Measurements from ENCODE around the gene WDR45B.

The WDR45B gene

DNA sequence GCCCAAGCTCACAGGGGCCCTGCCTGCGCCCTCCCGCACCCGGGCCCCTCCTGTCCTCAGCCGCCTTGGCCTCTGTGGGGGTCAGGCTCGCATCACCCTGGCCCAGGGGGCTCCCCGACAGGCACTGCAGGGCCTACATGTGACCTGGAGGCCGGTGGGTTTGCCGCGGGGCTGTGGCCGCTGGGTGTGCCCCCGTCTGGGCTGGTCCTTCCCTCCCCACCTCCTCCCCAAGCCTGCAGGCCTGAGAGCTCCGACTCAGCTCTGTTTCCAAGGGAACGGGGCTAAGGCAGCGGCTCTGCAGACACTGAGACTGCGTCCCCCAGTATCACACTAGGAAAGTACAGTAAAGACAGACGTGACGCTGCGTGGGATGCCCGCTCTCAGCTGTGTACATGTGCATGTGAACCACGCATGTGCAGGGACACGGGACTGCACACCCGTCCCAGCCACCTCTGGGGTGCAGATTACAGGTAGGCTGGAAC is 16.5 kb upstream of the WDR45B start:
- Histone ChIP-seq H2AFZ (ENCODE audit: low read length, unreplicated experiment) (no peak overlapping the region), H3K36me3 (ENCODE audit: insufficient read depth, low read length) (no peaks in the 10 kb centered on the region)

GRCh38 chr17:82664276-82664575 is 16.0 kb upstream of the WDR45B start:
- Histone ChIP-seq H3K4me1 (ENCODE audit: control insufficient read depth, insufficient read depth, low read length, unreplicated experiment) (no peaks in the 10 kb centered on the region), H3K27ac (ENCODE audit: low read depth, low read length) (no peak overlapping the region), H3K4me3 (ENCODE audit: low read depth, low read length) (no peak overlapping the region), H3K27me3 (ENCODE audit: insufficient read depth, low read length) (no peaks in the 10 kb centered on the region), H3K36me3 (ENCODE audit: insufficient read depth, low read length) (0 out of 2 replicates have a peak, but pooled peaks cover 3% of the 10 kb centered on the region), H2AFZ (ENCODE audit: low read length, unreplicated experiment) (no peak overlapping the region), H3K79me2 (ENCODE audit: control insufficient read depth, insufficient read depth, low read length, unreplicated experiment) (no peaks in the 10 kb centered on the region)

More for the DNA sequence above, 16.5 kb upstream of the WDR45B start:
- Histone ChIP-seq H3K4me1 (ENCODE audit: control insufficient read depth, insufficient read depth, low read length, unreplicated experiment) (no peaks in the 10 kb centered on the region), H3K79me2 (ENCODE audit: control insufficient read depth, insufficient read depth, low read length, unreplicated experiment) (no peaks in the 10 kb centered on the region), H3K27ac (ENCODE audit: low read depth, low read length) (no peak overlapping the region), H3K27me3 (ENCODE audit: insufficient read depth, low read length) (no peaks in the 10 kb centered on the region), H3K4me3 (ENCODE audit: low read depth, low read length) (no peak overlapping the region)

GRCh38 chr17:82663381-82664275 is 15.4 kb upstream of the WDR45B start:
- Histone ChIP-seq H3K4me1 (ENCODE audit: control insufficient read depth, insufficient read depth, low read length, unreplicated experiment) (no peaks in the 10 kb centered on the region), H3K27ac (ENCODE audit: low read depth, low read length) (no peak overlapping the region), H2AFZ (ENCODE audit: low read length, unreplicated experiment) (no peak overlapping the region), H3K27me3 (ENCODE audit: insufficient read depth, low read length) (no peaks in the 10 kb centered on the region), H3K36me3 (ENCODE audit: insufficient read depth, low read length) (0 out of 2 replicates have a peak, but pooled peaks cover 3% of the 10 kb centered on the region), H3K79me2 (ENCODE audit: control insufficient read depth, insufficient read depth, low read length, unreplicated experiment) (no peaks in the 10 kb centered on the region), H3K4me3 (ENCODE audit: low read depth, low read length) (no peak overlapping the region)

DNA sequence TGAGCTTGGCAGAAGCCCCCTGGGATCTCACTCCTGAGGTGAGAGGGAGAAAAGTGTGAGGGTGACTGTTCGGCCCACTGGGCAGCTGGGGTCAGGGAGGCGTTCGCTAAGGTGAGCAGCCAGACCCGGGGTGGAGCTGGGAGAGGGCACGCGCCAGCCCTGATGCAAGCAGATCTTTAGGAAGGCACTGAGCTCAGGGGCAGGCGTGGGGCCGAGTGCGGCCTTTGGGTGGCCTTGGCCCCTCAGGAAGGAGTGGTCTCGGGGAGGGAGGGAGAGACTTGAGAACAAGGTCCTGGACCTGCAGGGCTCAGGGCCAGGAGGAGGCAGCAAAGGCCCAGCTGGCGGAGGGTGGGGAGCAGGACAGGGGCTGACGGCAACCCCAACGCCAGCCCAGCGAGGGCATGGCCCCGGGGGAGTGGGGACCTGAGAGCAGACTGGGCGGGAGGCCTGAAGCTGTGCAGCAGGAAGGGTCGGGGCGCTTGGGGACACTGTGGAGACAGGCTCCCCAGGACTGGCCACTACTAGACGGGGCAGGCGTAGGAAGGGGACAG is 14.5 kb upstream of the WDR45B start:
- no peak overlapping the region for H3K4me3 ChIP-seq (ENCODE audit: low read depth, low read length)
- no peaks in the 10 kb centered on the region for H3K27me3 ChIP-seq (ENCODE audit: insufficient read depth, low read length)
- no peak overlapping the region for H2AFZ ChIP-seq (ENCODE audit: low read length, unreplicated experiment)
- 0 out of 2 replicates have a peak, but pooled peaks cover 3% of the 10 kb centered on the region for H3K36me3 ChIP-seq (ENCODE audit: insufficient read depth, low read length)
- H3K4me1 ChIP-seq (ENCODE audit: control insufficient read depth, insufficient read depth, low read length, unreplicated experiment): no peaks in the 10 kb centered on the region
- no peak overlapping the region for H3K27ac ChIP-seq (ENCODE audit: low read depth, low read length)
- no peaks in the 10 kb centered on the region for H3K79me2 ChIP-seq (ENCODE audit: control insufficient read depth, insufficient read depth, low read length, unreplicated experiment)

DNA sequence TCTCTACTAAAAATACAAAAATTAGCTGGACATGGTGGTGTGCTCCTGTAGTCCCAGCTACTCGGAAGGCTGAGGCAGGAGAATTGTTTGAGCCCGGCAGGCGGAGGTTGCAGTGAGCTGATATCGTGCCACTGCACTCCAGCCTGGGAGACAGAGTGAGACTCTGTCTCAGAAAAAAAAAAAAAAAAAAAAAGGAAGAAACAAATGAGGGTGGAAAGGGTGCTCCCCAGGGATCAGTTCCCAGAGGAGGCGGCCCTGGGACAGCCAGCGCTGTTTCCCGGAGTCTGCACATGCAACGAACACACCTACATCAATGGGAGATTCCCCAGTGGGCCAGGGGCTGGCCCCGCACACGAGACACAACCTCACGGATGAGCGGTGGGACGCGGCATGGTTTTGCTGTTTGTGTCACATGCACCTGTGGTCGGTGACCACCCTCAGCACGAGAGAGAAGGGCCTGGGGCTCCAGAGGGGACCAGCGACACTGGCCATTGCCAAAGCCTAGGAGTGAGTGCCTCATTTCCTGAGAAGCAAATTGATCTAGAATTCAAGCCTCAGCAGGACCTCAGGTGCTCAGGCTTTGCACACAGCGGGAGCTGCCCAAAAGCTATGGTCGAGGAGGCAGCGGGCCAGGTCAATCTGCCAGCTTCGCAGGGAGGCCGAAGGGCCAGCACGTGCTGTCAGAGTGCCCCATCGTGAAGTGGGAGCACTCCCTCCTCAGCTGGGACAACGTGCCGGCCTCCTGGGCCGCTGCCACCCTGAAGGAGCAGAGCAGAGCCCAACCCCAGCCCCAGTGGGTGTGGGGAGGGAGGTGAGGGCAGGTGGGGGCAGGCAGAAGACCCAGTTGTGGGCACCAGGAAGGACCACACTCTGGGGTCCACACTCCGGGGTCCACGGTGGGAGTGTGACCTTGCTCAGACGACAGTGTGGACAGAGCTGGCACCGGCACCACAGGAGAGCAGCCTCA is 13.8 kb upstream of the WDR45B start:
- no peaks in the 10 kb centered on the region for H3K79me2 ChIP-seq (ENCODE audit: control insufficient read depth, insufficient read depth, low read length, unreplicated experiment)
- no peak overlapping the region for H2AFZ ChIP-seq (ENCODE audit: low read length, unreplicated experiment)
- H3K27me3 ChIP-seq (ENCODE audit: insufficient read depth, low read length): no peaks in the 10 kb centered on the region
- H3K4me1 ChIP-seq (ENCODE audit: control insufficient read depth, insufficient read depth, low read length, unreplicated experiment): no peaks in the 10 kb centered on the region
- H3K27ac ChIP-seq (ENCODE audit: low read depth, low read length): no peak overlapping the region
- H3K4me3 ChIP-seq (ENCODE audit: low read depth, low read length): no peak overlapping the region
- 0 out of 2 replicates have a peak, but pooled peaks cover 3% of the 10 kb centered on the region for H3K36me3 ChIP-seq (ENCODE audit: insufficient read depth, low read length)

GRCh38 chr17:82659886-82660285 is 11.6 kb upstream of the WDR45B start:
- H2AFZ ChIP-seq (ENCODE audit: low read length, unreplicated experiment): no peak overlapping the region
- H3K36me3 ChIP-seq (ENCODE audit: insufficient read depth, low read length): 0 out of 2 replicates have a peak, but pooled peaks cover 3% of the 10 kb centered on the region
- H3K27me3 ChIP-seq (ENCODE audit: insufficient read depth, low read length): no peaks in the 10 kb centered on the region
- H3K27ac ChIP-seq (ENCODE audit: low read depth, low read length): no peak overlapping the region
- H3K79me2 ChIP-seq (ENCODE audit: control insufficient read depth, insufficient read depth, low read length, unreplicated experiment): no peaks in the 10 kb centered on the region
- no peak overlapping the region for H3K4me3 ChIP-seq (ENCODE audit: low read depth, low read length)
- no peaks in the 10 kb centered on the region for H3K4me1 ChIP-seq (ENCODE audit: control insufficient read depth, insufficient read depth, low read length, unreplicated experiment)

- no peak overlapping the region for H3K27ac ChIP-seq (ENCODE audit: low read depth, low read length)
- H3K4me1 ChIP-seq (ENCODE audit: control insufficient read depth, insufficient read depth, low read length, unreplicated experiment): no peaks in the 10 kb centered on the region
- no peaks in the 10 kb centered on the region for H3K27me3 ChIP-seq (ENCODE audit: insufficient read depth, low read length)
- no peak overlapping the region for H2AFZ ChIP-seq (ENCODE audit: low read length, unreplicated experiment)
- no peaks in the 10 kb centered on the region for H3K79me2 ChIP-seq (ENCODE audit: control insufficient read depth, insufficient read depth, low read length, unreplicated experiment)
- H3K4me3 ChIP-seq (ENCODE audit: low read depth, low read length): no peak overlapping the region
- 0 out of 2 replicates have a peak, but pooled peaks cover 3% of the 10 kb centered on the region for H3K36me3 ChIP-seq (ENCODE audit: insufficient read depth, low read length)
Observed at GRCh38 chr17:82658796-82659452, 10.7 kb upstream of the WDR45B start.

DNA sequence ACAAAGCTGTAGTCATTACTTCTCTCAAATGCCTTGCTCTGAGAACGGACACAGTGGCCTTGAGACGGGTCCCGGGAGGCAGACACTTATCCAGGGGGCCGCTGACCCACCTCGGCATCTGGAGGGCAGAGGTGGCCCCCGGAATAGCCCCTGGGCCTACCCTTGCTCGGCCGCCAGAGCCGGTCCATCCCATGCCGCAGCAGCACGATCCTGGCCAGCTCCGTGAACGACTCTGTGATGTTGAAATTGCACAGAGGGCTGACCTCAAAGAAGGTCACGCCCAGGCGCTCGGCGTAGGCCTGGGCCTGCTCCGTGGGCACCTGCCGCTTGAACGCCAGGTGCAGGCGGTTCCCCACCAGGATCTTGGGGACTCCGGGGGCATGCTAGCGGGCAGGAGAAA is 10.1 kb upstream of the WDR45B start:
- no peaks in the 10 kb centered on the region for H3K79me2 ChIP-seq (ENCODE audit: control insufficient read depth, insufficient read depth, low read length, unreplicated experiment)
- H3K4me1 ChIP-seq (ENCODE audit: control insufficient read depth, insufficient read depth, low read length, unreplicated experiment): no peaks in the 10 kb centered on the region
- H3K27ac ChIP-seq (ENCODE audit: low read depth, low read length): no peak overlapping the region
- H2AFZ ChIP-seq (ENCODE audit: low read length, unreplicated experiment): no peak overlapping the region
- H3K27me3 ChIP-seq (ENCODE audit: insufficient read depth, low read length): no peaks in the 10 kb centered on the region
- no peak overlapping the region for H3K4me3 ChIP-seq (ENCODE audit: low read depth, low read length)
- 0 out of 2 replicates have a peak, but pooled peaks cover 3% of the 10 kb centered on the region for H3K36me3 ChIP-seq (ENCODE audit: insufficient read depth, low read length)

DNA sequence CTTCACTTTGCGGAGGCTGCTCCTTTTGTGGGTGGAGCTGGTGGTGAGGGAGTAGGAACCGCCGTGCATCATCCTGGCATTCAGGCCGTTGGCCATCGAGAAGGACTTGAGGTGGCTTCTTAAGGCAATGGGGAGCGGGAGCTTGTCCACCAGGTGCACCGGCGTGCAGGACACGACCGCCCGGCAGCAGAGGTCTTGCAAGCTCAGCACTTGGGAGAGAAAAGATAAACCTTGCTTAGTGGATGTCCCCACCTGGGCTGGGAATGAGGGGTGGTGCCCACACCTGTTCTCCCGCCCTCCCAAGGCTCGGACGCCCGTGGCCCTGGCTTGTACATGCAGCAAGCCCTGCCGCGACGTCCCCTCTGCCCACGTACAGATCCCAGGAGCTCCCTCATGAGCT is 9.7 kb upstream of the WDR45B start:
- H3K27ac ChIP-seq (ENCODE audit: low read depth, low read length): no peak overlapping the region
- no peaks in the 10 kb centered on the region for H3K4me1 ChIP-seq (ENCODE audit: control insufficient read depth, insufficient read depth, low read length, unreplicated experiment)
- 0 out of 2 replicates have a peak, but pooled peaks cover 3% of the 10 kb centered on the region for H3K36me3 ChIP-seq (ENCODE audit: insufficient read depth, low read length)
- no peaks in the 10 kb centered on the region for H3K27me3 ChIP-seq (ENCODE audit: insufficient read depth, low read length)
- no peak overlapping the region for H2AFZ ChIP-seq (ENCODE audit: low read length, unreplicated experiment)
- no peaks in the 10 kb centered on the region for H3K79me2 ChIP-seq (ENCODE audit: control insufficient read depth, insufficient read depth, low read length, unreplicated experiment)
- H3K4me3 ChIP-seq (ENCODE audit: low read depth, low read length): no peak overlapping the region

- Histone ChIP-seq H3K4me3 (ENCODE audit: low read depth, low read length) (no peak overlapping the region), H3K79me2 (ENCODE audit: control insufficient read depth, insufficient read depth, low read length, unreplicated experiment) (no peaks in the 10 kb centered on the region), H3K27ac (ENCODE audit: low read depth, low read length) (no peak overlapping the region), H3K27me3 (ENCODE audit: insufficient read depth, low read length) (no peaks in the 10 kb centered on the region), H3K4me1 (ENCODE audit: control insufficient read depth, insufficient read depth, low read length, unreplicated experiment) (no peaks in the 10 kb centered on the region), H3K36me3 (ENCODE audit: insufficient read depth, low read length) (0 out of 2 replicates have a peak, but pooled peaks cover 3% of the 10 kb centered on the region), H2AFZ (ENCODE audit: low read length, unreplicated experiment) (no peak overlapping the region)
Observed at GRCh38 chr17:82656266-82656665, 8.0 kb upstream of the WDR45B start.
